Sigmoid colon (tissue), 4 donors: ENCODE results near the gene FBXO15.

Source experiments
- POLR2A ChIP-seq, 2 donors: fragments of 450-650 bp; IDR thresholded peaks; one replicate each; pipeline ENCODE4 v1.6.1; 2016; ENCODE audit warnings: antibody characterized with exemption in 2 of 2, mild to moderate bottlenecking in 2 of 2, moderate library complexity in 2 of 2
- POLR2AphosphoS5 ChIP-seq, 4 donors: sonication (generic); formaldehyde crosslinking; IDR thresholded peaks; one replicate each; pipeline ENCODE4 v1.6.1; 2017; ENCODE audit warnings: antibody characterized with exemption in 4 of 4
- TF ChIP-seq, protein P1 (sequence below), 4 experiments: fragments of 450-650 bp in 3 of 4; fragments of 200-600 bp in 1 of 4; IDR thresholded peaks; one replicate each; pipeline ENCODE4 v1.5.1; 2016 to 2019; ENCODE audit warnings: antibody characterized with exemption in 4 of 4, mild to moderate bottlenecking in 3 of 4, moderate library complexity in 2 of 4

GRCh38 chr18:74186661-74187060 lies 39.0 kb upstream of the FBXO15 start:
- TF ChIP-seq, protein P1, sequence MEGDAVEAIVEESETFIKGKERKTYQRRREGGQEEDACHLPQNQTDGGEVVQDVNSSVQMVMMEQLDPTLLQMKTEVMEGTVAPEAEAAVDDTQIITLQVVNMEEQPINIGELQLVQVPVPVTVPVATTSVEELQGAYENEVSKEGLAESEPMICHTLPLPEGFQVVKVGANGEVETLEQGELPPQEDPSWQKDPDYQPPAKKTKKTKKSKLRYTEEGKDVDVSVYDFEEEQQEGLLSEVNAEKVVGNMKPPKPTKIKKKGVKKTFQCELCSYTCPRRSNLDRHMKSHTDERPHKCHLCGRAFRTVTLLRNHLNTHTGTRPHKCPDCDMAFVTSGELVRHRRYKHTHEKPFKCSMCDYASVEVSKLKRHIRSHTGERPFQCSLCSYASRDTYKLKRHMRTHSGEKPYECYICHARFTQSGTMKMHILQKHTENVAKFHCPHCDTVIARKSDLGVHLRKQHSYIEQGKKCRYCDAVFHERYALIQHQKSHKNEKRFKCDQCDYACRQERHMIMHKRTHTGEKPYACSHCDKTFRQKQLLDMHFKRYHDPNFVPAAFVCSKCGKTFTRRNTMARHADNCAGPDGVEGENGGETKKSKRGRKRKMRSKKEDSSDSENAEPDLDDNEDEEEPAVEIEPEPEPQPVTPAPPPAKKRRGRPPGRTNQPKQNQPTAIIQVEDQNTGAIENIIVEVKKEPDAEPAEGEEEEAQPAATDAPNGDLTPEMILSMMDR (IDR thresholded peaks at IDR 0.05), result no peak
- TF ChIP-seq POLR2AphosphoS5 (IDR thresholded peaks at IDR 0.05) (no peak), POLR2A (IDR thresholded peaks at IDR 0.05) (no peak)
